Measurements from ENCODE around the gene ZBTB20. TPM values are rescaled to one million over a fixed set of nuclear protein-coding genes. Genes with fewer than 3 reads are reported as not detected.
A peak's percentile ranks its signal among the peaks of the same experiment; 100 is the strongest.

Gene ZBTB20
- polyA plus RNA-seq, 3 donors, result 1.3 to 3.2 (median 2.0) TPM

DNA sequence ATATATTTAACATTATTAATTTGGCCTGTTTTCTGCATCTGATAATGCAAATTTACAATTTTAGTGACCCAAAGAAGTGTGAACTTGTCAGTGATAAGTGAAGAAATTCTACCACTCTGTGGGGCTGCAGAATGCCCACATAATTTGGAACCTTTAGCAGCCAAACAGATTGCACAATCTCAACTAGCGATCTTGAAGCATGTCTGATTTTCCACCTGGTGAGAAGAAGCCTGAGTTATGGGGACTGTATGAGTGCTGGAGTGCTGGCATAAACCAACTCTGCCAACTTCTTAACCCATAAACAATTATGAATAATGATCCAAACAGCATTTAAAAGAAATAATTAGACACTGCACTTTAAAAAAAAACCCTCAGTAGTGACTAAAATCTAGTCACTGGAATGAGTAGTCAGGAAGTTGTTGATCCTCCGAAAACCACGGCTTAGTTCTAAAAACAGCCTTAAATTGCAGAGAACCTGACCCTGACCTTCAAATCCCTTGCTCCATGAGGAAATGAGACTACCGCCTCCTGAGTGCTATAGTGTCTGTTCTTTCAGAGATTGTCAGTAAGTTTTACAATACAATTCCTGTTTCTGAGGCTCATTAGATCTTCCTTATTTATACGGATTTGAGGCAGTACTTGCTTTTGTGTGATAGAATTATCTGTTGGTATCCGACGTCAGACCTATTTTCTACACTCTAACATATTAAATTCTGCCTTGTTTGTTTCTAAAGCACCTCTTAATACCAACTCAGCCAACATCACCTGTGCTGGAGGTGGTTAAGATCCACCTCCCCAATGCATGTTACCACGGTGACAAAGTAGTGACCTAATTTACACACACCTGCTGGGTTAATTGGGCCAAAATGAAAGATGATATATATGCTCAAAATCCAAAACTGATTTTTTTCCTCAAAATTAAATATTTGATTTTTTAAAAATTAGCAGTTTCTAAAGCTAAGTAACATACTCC lies 267.7 kb downstream of the ZBTB20 start:
- TF ChIP-seq, protein P1, sequence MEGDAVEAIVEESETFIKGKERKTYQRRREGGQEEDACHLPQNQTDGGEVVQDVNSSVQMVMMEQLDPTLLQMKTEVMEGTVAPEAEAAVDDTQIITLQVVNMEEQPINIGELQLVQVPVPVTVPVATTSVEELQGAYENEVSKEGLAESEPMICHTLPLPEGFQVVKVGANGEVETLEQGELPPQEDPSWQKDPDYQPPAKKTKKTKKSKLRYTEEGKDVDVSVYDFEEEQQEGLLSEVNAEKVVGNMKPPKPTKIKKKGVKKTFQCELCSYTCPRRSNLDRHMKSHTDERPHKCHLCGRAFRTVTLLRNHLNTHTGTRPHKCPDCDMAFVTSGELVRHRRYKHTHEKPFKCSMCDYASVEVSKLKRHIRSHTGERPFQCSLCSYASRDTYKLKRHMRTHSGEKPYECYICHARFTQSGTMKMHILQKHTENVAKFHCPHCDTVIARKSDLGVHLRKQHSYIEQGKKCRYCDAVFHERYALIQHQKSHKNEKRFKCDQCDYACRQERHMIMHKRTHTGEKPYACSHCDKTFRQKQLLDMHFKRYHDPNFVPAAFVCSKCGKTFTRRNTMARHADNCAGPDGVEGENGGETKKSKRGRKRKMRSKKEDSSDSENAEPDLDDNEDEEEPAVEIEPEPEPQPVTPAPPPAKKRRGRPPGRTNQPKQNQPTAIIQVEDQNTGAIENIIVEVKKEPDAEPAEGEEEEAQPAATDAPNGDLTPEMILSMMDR (IDR thresholded peaks at IDR 0.05), result no peak
- no peak overlapping the region for H3K9ac ChIP-seq (ENCODE audit: insufficient read depth, low read length, poor library complexity, severe bottlenecking)
- no peaks in the 10 kb centered on the region for H3K79me2 ChIP-seq (ENCODE audit: insufficient read depth, low read length)
- H3K27ac ChIP-seq (ENCODE audit: low read depth in 1 of 2, low read length in 2 of 2), result no peak overlapping the region
- H3K4me3 Mint-ChIP-seq, result no peak overlapping the region
- peaks cover 14% of the 10 kb centered on the region for H3K4me1 Mint-ChIP-seq
- no peaks in the 10 kb centered on the region for H3K9me3 ChIP-seq (replicated peaks in 1 of 2; ENCODE audit: control insufficient read depth in 1 of 2, insufficient read depth in 1 of 2, low read length in 2 of 2)
- no peak overlapping the region for H3K4me2 ChIP-seq (replicated peaks; ENCODE audit: extremely low read depth, low read length, poor library complexity, severe bottlenecking)
- H3K36me3 ChIP-seq (replicated peaks in 1 of 2; ENCODE audit: control insufficient read depth in 1 of 2, insufficient read depth in 2 of 2, low read length in 2 of 2), result no peaks in the 10 kb centered on the region
- H3K27me3 Mint-ChIP-seq (ENCODE audit: low read depth in 3 of 3), result no peaks in the 10 kb centered on the region
- no peak overlapping the region for H2AFZ ChIP-seq (ENCODE audit: insufficient read depth, low read depth, low read length, poor library complexity, severe bottlenecking)
- H3K9me3 Mint-ChIP-seq, result peaks cover 0 to 2% (median 0%) of the 10 kb centered on the region in 7 donors
- H3K36me3 Mint-ChIP-seq, result no peaks in the 10 kb centered on the region
- intact Hi-C loops (cut with micrococcal nuclease), result no loop called here
- H3K4me3 ChIP-seq (replicated peaks in 1 of 3; ENCODE audit: low read depth in 2 of 3, low read length in 3 of 3), result no peak overlapping the region
- H3K27ac Mint-ChIP-seq, result no peak overlapping the region
- no peaks in the 10 kb centered on the region for H4K20me1 ChIP-seq (ENCODE audit: insufficient read depth, low read length)
- peaks cover 8 to 9% of the 10 kb centered on the region in 2 donors for H3K4me1 ChIP-seq (ENCODE audit: control insufficient read depth in 1 of 2, insufficient read depth in 2 of 2, low read length in 2 of 2)
- no peaks in the 10 kb centered on the region for H3K27me3 ChIP-seq (ENCODE audit: control insufficient read depth in 2 of 2, insufficient read depth in 2 of 2, low read length in 2 of 2)
- peak in 1 of 3 donors; percentile 5 for DNase-seq
- WGBS (ENCODE audit: insufficient coverage), result no CpG with 5 or more reads among the region's 8 CpGs

DNA sequence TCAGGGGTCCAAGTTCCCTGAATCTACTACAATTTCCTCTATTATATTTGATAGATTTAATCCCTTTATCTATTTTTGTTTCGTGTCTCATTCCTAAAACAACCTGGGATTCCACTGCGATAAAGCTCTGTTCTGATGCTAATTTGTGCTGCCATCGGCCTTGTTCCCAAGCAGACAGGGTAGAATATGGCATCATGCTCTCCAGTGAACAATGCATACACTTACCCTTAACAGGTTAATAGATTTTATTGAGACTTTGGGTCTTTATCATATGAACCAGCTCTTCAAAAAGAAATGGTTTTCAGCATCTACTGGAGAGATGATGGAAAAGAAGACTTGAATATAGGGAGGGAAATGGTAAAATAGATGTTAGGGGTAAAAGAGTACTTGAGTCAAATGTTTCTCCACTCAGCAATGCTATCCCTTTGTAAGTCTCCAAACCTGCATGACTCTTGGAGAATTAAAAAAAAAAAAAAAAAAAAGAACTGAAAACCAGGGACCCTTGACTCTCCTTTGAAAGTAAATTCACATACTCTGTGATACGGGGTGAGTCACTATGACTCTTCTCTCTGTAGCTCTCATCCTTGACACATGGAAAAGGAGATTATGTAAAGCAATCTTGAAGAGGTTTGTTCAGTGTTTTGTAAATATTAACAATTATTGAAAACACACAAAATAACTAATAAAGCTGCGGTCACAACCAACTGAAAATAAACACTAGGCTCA lies 268.8 kb downstream of the ZBTB20 start:
- Mint-ChIP-seq H3K4me3 (no peak overlapping the region), H3K27me3 (ENCODE audit: low read depth in 3 of 3) (no peaks in the 10 kb centered on the region), H3K9me3 (no peaks in the 10 kb centered on the region), H3K36me3 (no peaks in the 10 kb centered on the region), H3K4me1 (peaks cover 14% of the 10 kb centered on the region), H3K27ac (no peak overlapping the region)
- Histone ChIP-seq H3K27ac (ENCODE audit: low read depth in 1 of 2, low read length in 2 of 2) (no peak overlapping the region), H3K4me1 (ENCODE audit: control insufficient read depth in 1 of 2, insufficient read depth in 2 of 2, low read length in 2 of 2) (peaks cover 8 to 9% of the 10 kb centered on the region in 2 donors), H3K9ac (ENCODE audit: insufficient read depth, low read length, poor library complexity, severe bottlenecking) (no peak overlapping the region), H3K4me2 (replicated peaks; ENCODE audit: extremely low read depth, low read length, poor library complexity, severe bottlenecking) (no peak overlapping the region), H2AFZ (ENCODE audit: insufficient read depth, low read depth, low read length, poor library complexity, severe bottlenecking) (no peak overlapping the region), H3K36me3 (replicated peaks in 1 of 2; ENCODE audit: control insufficient read depth in 1 of 2, insufficient read depth in 2 of 2, low read length in 2 of 2) (no peaks in the 10 kb centered on the region), H3K79me2 (ENCODE audit: insufficient read depth, low read length) (no peaks in the 10 kb centered on the region), H3K9me3 (replicated peaks in 1 of 2; ENCODE audit: control insufficient read depth in 1 of 2, insufficient read depth in 1 of 2, low read length in 2 of 2) (no peaks in the 10 kb centered on the region), H3K4me3 (replicated peaks in 1 of 3; ENCODE audit: low read depth in 2 of 3, low read length in 3 of 3) (no peak overlapping the region), H4K20me1 (ENCODE audit: insufficient read depth, low read length) (no peaks in the 10 kb centered on the region), H3K27me3 (ENCODE audit: control insufficient read depth in 2 of 2, insufficient read depth in 2 of 2, low read length in 2 of 2) (no peaks in the 10 kb centered on the region)
- DNase-seq, result no peak
- TF ChIP-seq, protein P1 (IDR thresholded peaks at IDR 0.05), result no peak
- intact Hi-C loops (cut with micrococcal nuclease), result no loop called here
- no CpG with 5 or more reads among the region's 5 CpGs for WGBS (ENCODE audit: insufficient coverage)

All from CD14-positive monocyte (primary cell).